Measurements from ENCODE around the gene VIPR1.

VIPR1 gene

DNA sequence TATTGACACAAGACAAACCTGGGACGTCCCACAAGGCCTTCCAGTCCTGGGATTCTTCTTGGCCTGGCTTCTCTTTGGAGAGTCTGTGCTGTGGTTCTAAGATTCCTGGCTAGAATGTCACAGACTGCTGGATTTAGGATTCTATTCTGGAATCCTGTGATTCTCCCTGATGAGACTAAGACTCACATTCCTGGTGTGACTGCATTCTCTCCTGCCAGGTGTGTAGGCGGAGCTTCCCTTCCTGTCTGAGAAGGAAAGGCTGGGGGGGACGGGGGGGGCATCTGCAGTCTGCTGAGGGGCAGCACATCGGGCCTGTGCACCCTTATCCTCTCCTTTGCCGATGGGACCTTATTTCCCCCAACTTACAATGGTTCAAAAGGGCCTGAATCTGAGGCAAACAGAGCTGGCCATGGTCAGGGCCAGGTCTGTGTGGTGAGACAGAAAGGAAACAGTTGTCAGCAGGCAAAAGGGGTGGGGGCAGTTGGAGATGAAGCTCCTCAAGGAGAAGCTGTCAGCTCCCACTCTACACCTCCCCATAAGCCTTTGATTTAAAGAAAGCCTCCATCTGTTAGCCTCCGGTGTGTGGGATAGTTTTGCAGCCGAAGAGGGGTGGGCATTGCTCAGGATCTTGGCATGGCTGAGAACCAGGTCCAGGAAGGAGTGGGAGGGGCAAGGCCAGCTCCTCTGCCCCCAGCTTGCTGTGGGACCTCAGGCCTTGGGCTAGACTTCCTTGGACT is 30.9 kb downstream of the VIPR1 start:
- Histone ChIP-seq H3K4me3 (ENCODE audit: extremely low read depth, insufficient read depth, low read length, poor library complexity, severe bottlenecking) (no peak overlapping the region), H3K4me1 (ENCODE audit: control insufficient read depth, insufficient read depth, low read length, poor library complexity, severe bottlenecking) (no peaks in the 10 kb centered on the region), H3K27ac (ENCODE audit: low read depth, low read length, severe bottlenecking) (no peak overlapping the region), H3K9me3 (ENCODE audit: control insufficient read depth, low read length) (no peaks in the 10 kb centered on the region), H3K36me3 (ENCODE audit: control insufficient read depth, insufficient read depth, low read length) (no peaks in the 10 kb centered on the region)
- WGBS, 2 experiments (ENCODE audit: insufficient coverage in 2 of 2) = 74 to 100% methylated on average over 1 to 3 of the region's 7 CpGs

DNA sequence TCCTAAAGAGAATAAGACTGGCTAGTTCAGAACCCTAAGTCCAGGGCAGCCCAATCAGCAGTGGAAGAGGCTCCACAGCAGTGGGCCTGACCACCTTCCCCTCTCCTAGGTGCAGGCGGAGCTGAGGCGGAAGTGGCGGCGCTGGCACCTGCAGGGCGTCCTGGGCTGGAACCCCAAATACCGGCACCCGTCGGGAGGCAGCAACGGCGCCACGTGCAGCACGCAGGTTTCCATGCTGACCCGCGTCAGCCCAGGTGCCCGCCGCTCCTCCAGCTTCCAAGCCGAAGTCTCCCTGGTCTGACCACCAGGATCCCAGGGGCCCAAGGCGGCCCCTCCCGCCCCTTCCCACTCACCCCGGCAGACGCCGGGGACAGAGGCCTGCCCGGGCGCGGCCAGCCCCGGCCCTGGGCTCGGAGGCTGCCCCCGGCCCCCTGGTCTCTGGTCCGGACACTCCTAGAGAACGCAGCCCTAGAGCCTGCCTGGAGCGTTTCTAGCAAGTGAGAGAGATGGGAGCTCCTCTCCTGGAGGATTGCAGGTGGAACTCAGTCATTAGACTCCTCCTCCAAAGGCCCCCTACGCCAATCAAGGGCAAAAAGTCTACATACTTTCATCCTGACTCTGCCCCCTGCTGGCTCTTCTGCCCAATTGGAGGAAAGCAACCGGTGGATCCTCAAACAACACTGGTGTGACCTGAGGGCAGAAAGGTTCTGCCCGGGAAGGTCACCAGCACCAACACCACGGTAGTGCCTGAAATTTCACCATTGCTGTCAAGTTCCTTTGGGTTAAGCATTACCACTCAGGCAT is 33.7 kb downstream of the VIPR1 start:
- no peaks in the 10 kb centered on the region for H3K9me3 ChIP-seq (ENCODE audit: control insufficient read depth, low read length)
- H3K36me3 ChIP-seq (ENCODE audit: control insufficient read depth, insufficient read depth, low read length) = no peaks in the 10 kb centered on the region
- H3K27ac ChIP-seq (ENCODE audit: low read depth, low read length, severe bottlenecking) = no peak overlapping the region
- 82 to 84% methylated on average over 11 to 27 of the region's 35 CpGs for WGBS, 2 experiments (ENCODE audit: insufficient coverage in 2 of 2)
- no peak overlapping the region for H3K4me3 ChIP-seq (ENCODE audit: extremely low read depth, insufficient read depth, low read length, poor library complexity, severe bottlenecking)
- no peaks in the 10 kb centered on the region for H3K4me1 ChIP-seq (ENCODE audit: control insufficient read depth, insufficient read depth, low read length, poor library complexity, severe bottlenecking)

DNA sequence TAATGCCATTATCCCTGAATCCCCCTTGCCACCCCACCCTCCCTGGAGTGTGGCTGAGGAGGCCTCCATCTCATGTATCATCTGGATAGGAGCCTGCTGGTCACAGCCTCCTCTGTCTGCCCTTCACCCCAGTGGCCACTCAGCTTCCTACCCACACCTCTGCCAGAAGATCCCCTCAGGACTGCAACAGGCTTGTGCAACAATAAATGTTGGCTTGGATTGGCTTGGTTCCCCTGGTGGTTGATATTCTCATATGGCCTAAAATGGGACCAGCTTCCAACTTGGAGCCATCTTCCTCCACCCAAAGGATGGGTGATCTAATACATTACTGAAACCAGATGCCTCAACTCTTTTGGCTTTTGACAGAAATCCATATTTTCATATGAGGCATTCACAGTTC is 34.9 kb downstream of the VIPR1 start:
- H3K4me3 ChIP-seq (ENCODE audit: extremely low read depth, insufficient read depth, low read length, poor library complexity, severe bottlenecking) = no peak overlapping the region
- no peaks in the 10 kb centered on the region for H3K9me3 ChIP-seq (ENCODE audit: control insufficient read depth, low read length)
- H3K27ac ChIP-seq (ENCODE audit: low read depth, low read length, severe bottlenecking) = no peak overlapping the region
- H3K4me1 ChIP-seq (ENCODE audit: control insufficient read depth, insufficient read depth, low read length, poor library complexity, severe bottlenecking) = no peaks in the 10 kb centered on the region
- no peaks in the 10 kb centered on the region for H3K36me3 ChIP-seq (ENCODE audit: control insufficient read depth, insufficient read depth, low read length)

DNA sequence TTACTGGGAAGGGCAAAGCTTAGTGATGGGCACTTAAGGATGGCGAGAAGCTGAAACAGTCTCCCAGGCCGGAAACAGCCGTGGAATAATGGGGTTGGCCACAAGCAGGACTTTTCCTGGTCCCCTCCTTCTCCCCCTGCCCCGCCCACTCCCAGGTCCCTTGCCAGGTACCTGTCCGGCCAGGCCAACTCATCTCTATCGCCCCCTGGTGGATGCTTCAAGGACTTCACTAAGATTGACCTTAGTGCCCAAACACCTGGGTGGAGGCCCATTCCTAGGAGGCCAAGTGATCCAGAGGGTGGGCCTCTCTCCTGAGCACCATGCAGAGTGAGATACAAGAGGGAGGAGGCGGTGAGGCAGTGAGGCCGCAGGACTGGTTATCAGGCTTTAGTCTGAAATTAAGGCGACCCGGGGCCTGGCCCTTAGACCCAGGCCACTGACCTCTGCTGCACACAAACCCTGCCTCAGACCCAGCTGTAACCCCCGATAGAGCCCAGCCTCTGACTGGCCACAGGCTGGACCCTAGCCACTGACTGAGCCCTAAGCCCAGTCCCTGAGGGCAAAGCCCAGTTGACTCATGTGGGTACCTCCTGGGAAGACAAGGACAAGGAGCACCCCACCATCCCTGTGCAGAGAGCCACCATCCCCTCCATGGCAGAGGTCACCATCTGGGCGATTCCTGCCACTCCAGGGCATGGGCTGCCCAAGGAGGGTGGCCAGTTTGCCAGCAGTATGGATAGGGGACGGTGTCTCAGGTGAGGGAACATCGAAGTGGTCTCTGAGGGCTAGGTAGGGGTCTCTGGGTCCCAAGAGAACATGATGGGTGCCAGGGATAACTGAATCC is 37.6 kb downstream of the VIPR1 start:
- Histone ChIP-seq H3K4me3 (ENCODE audit: extremely low read depth, insufficient read depth, low read length, poor library complexity, severe bottlenecking) (no peak overlapping the region), H3K4me1 (ENCODE audit: control insufficient read depth, insufficient read depth, low read length, poor library complexity, severe bottlenecking) (no peaks in the 10 kb centered on the region), H3K27ac (ENCODE audit: low read depth, low read length, severe bottlenecking) (no peak overlapping the region), H3K36me3 (ENCODE audit: control insufficient read depth, insufficient read depth, low read length) (no peaks in the 10 kb centered on the region), H3K9me3 (ENCODE audit: control insufficient read depth, low read length) (no peaks in the 10 kb centered on the region)
- WGBS, 2 experiments (ENCODE audit: insufficient coverage in 2 of 2) = 56 to 57% methylated on average over 12 to 14 of the region's 14 CpGs

DNA sequence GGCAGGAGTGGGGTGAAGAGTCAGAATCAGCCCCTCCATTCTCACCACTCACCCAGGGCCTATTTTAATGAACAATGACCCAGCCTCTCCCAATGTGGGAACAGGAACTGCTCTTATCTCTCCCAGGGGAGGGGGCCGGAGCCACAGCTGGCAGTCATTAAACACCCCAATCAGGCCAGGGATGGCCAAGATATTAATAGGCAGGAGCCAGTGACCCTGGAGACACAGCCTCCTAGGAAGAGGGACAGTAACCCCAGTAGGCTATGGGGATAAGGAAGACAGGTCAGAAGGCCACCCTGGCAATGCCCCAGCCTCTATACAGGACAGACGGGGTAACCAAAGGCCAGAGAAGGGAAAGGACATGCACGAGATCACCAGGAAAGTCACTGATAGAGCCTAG is 38.6 kb downstream of the VIPR1 start:
- WGBS, 2 experiments (ENCODE audit: insufficient coverage in 2 of 2) = 80% methylated on average over 1 of the region's 3 CpGs; no CpG with 5 or more reads in 1 of the 2 experiments
- Histone ChIP-seq H3K9me3 (ENCODE audit: control insufficient read depth, low read length) (no peaks in the 10 kb centered on the region), H3K27ac (ENCODE audit: low read depth, low read length, severe bottlenecking) (no peak overlapping the region), H3K4me1 (ENCODE audit: control insufficient read depth, insufficient read depth, low read length, poor library complexity, severe bottlenecking) (no peaks in the 10 kb centered on the region), H3K4me3 (ENCODE audit: extremely low read depth, insufficient read depth, low read length, poor library complexity, severe bottlenecking) (no peak overlapping the region), H3K36me3 (ENCODE audit: control insufficient read depth, insufficient read depth, low read length) (no peaks in the 10 kb centered on the region)

DNA sequence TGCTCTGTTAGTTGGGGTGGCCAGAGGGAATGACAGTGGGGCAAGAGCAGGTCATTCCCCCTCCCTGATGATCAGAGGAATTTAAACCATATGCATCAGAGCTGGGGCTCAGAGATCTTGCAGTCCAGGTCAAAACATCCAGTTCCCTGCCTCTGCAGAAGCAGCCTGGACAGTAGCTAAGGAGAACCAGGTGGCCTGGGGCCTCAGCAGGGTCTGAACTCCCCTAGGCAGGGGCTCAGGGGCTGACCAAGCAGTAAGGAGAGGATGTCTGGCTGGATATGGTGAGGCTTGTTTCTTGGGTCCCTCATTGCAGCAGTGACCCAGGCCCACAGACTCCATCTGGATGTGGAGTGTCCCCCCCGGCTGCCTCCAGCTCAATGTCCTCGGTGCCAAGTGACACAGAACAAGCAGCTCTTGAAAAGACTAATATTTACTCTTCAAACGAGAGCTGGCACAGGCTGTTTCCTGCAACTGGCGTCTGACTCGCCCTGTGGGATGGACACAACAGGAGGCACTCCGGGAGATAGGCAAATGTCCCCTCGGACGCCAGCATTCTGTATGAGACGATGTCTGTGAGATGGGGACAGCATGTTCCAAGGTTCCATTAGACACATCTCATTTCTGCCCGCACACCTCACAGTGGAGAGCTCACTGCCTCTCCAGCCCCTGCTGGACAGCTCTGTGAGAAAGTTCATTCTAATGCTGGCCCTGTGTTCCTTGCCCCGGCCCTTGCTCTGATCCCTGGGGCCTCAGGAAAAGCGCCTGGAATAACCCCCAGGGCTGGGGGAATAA is 42.2 kb downstream of the VIPR1 start:
- H3K36me3 ChIP-seq (ENCODE audit: control insufficient read depth, insufficient read depth, low read length) = peaks cover 13% of the 10 kb centered on the region
- WGBS, 2 experiments (ENCODE audit: insufficient coverage in 2 of 2) = 87 to 89% methylated on average over 10 of the region's 12 CpGs

DNA sequence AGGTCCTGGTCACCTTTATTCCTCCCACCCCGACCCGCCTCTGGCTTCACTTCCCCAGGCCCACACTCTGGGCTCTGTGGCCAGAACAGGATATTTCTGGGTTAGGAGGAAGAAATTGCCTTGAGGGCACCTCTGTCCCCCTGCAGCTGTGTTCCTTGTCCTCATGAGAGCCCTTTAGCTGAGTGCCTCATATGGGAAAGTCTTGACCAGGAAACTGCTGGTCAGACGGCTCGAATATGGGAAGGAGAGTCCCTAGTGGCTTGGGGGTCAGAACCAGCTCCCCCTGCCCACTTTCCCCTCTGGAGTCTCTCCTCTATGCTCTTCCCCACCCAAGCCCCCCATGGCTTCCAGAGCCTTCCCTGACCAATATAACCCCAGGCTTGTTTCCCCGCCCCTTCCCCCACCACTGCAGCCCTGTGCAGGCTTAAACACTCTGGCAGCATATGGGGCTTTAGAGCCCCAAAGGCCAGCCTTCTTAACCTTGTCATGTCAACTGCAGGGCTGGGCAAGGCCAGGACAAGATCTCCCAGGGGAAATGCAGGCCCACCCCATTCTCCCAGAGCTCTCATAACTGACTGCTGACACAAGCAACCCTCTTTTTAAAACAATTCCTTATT is 42.9 kb downstream of the VIPR1 start:
- WGBS, 2 experiments (ENCODE audit: insufficient coverage in 2 of 2) = 68 to 92% methylated on average over 1 to 4 of the region's 5 CpGs
- Histone ChIP-seq H3K4me3 (ENCODE audit: extremely low read depth, insufficient read depth, low read length, poor library complexity, severe bottlenecking) (no peak overlapping the region), H3K9me3 (ENCODE audit: control insufficient read depth, low read length) (no peaks in the 10 kb centered on the region), H3K27ac (ENCODE audit: low read depth, low read length, severe bottlenecking) (no peak overlapping the region), H3K36me3 (ENCODE audit: control insufficient read depth, insufficient read depth, low read length) (peaks cover 13% of the 10 kb centered on the region), H3K4me1 (ENCODE audit: control insufficient read depth, insufficient read depth, low read length, poor library complexity, severe bottlenecking) (no peaks in the 10 kb centered on the region)

More for the DNA sequence above, 42.2 kb downstream of the VIPR1 start:
- H3K4me1 ChIP-seq (ENCODE audit: control insufficient read depth, insufficient read depth, low read length, poor library complexity, severe bottlenecking) = no peaks in the 10 kb centered on the region
- H3K27ac ChIP-seq (ENCODE audit: low read depth, low read length, severe bottlenecking) = no peak overlapping the region
- no peak overlapping the region for H3K4me3 ChIP-seq (ENCODE audit: extremely low read depth, insufficient read depth, low read length, poor library complexity, severe bottlenecking)
- no peaks in the 10 kb centered on the region for H3K9me3 ChIP-seq (ENCODE audit: control insufficient read depth, low read length)

DNA sequence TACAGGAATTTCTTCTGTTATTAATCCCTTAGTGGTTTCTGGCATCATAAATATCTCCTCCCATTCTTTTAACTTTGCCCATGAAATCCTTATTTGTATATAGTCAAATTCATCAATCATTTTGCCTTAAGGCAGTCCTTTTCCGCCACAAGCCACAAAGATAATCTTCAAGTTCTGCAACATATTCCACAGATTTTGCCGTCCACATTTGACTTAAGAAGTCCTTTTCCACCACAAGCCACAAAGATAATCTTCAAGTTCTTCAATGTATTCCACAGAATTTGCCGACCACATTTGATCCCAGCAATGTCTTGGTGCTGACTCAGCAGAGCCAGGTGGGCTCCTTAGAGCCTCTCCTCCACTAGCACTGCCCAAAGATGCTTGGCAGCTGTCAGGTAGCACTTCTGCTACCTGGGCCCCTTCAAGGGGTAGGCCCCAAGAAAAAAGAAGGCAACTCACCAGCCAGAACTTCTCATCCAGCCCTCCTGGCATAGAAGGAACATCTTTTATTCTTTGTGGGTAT is 44.3 kb downstream of the VIPR1 start:
- H3K4me3 ChIP-seq (ENCODE audit: extremely low read depth, insufficient read depth, low read length, poor library complexity, severe bottlenecking) = no peak overlapping the region
- 93% methylated on average over 3 of the region's 3 CpGs for WGBS, 2 experiments (ENCODE audit: insufficient coverage in 2 of 2)

DNA sequence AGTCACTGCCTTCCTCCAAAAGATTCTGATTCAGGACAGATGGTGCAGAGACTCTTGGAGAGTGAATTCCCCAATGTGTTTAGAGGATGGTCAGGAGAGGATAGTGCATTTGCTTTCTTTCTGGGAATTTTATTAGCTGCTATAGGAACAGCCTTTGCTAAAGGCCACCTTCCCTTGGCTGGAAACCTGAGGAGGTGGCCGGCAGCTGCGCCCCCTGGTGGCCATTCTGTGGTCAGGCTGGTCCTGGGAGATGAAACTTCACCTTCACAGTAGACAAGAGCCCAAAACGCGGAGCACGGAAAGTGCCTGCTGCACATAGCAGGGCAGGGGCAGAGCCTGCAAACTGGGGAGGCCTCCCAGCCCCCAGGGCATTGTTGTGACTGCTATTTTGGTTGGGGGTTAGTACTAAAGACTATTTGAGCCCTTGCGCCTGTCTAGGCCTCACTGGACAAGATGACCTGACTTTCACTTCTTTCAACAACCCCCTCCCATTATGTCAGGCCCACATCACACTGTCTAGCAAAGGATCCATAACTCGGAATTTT is 45.0 kb downstream of the VIPR1 start:
- WGBS, 2 experiments (ENCODE audit: insufficient coverage in 2 of 2) = 20 to 43% methylated on average over 1 to 5 of the region's 7 CpGs
- peaks cover 20% of the 10 kb centered on the region for H3K36me3 ChIP-seq (ENCODE audit: control insufficient read depth, insufficient read depth, low read length)
- H3K9me3 ChIP-seq (ENCODE audit: control insufficient read depth, low read length) = no peaks in the 10 kb centered on the region
- H3K27ac ChIP-seq (ENCODE audit: low read depth, low read length, severe bottlenecking) = no peak overlapping the region
- no peak overlapping the region for H3K4me3 ChIP-seq (ENCODE audit: extremely low read depth, insufficient read depth, low read length, poor library complexity, severe bottlenecking)
- H3K4me1 ChIP-seq (ENCODE audit: control insufficient read depth, insufficient read depth, low read length, poor library complexity, severe bottlenecking) = no peaks in the 10 kb centered on the region

More for the DNA sequence above, 44.3 kb downstream of the VIPR1 start:
- H3K27ac ChIP-seq (ENCODE audit: low read depth, low read length, severe bottlenecking) = no peak overlapping the region
- H3K4me1 ChIP-seq (ENCODE audit: control insufficient read depth, insufficient read depth, low read length, poor library complexity, severe bottlenecking) = no peaks in the 10 kb centered on the region
- H3K9me3 ChIP-seq (ENCODE audit: control insufficient read depth, low read length) = no peaks in the 10 kb centered on the region
- H3K36me3 ChIP-seq (ENCODE audit: control insufficient read depth, insufficient read depth, low read length) = peaks cover 13% of the 10 kb centered on the region

All from mesodermal cell (in vitro differentiated cells).